Iris pigment epithelial cell (primary cell): Measurements from ENCODE around the gene DHX32.

Source experiments
- DNase-seq: peaks from one replicate; pipeline ENCODE4 v3.0.0-alpha.2; 2011; ENCODE audit warnings: low read depth

Gene DHX32

GRCh38 chr10:125849448-125849847 lies 31.6 kb downstream of the DHX32 start:
- DNase-seq: no peak

GRCh38 chr10:125848857-125849256 lies 32.2 kb downstream of the DHX32 start:
- DNase-seq: no peak

- no peak for DNase-seq
Measured at GRCh38 chr10:125848371-125848770, 32.7 kb downstream of the DHX32 start.

- no peak for DNase-seq
Measured at GRCh38 chr10:125846894-125847293, 34.2 kb downstream of the DHX32 start.

- no peak for DNase-seq
Measured at GRCh38 chr10:125845617-125846016, 35.5 kb downstream of the DHX32 start.

- DNase-seq: no peak
Measured at GRCh38 chr10:125844751-125845221, 36.3 kb downstream of the DHX32 start.

GRCh38 chr10:125843603-125844329 lies 37.3 kb downstream of the DHX32 start:
- DNase-seq: no peak

GRCh38 chr10:125840955-125841354 lies 40.1 kb downstream of the DHX32 start:
- peak; percentile 30 for DNase-seq

- no peak for DNase-seq
Measured at GRCh38 chr10:125840406-125840805, 40.7 kb downstream of the DHX32 start.

GRCh38 chr10:125838802-125839575 lies 42.1 kb downstream of the DHX32 start:
- no peak for DNase-seq

- no peak for DNase-seq
Measured at GRCh38 chr10:125836746-125837145, 44.3 kb downstream of the DHX32 start.

- no peak for DNase-seq
Measured at GRCh38 chr10:125828311-125828710, 52.8 kb downstream of the DHX32 start.

- DNase-seq: no peak
Measured at GRCh38 chr10:125827133-125827532, 54.0 kb downstream of the DHX32 start.

- DNase-seq: peak; percentile 36
Measured at GRCh38 chr10:125824736-125825135, 56.4 kb downstream of the DHX32 start.

GRCh38 chr10:125823663-125824251 lies 57.3 kb downstream of the DHX32 start:
- peak; percentile 11 for DNase-seq

GRCh38 chr10:125822878-125823662 lies 58.0 kb downstream of the DHX32 start, which contains the start of the genes BCCIP and UROS:
Gene BCCIP, plus strand, starts transcription at chr10:125823546. Its CDS starts 12 bp downstream, at chr10:125823558.
Gene UROS, minus strand, starts transcription at chr10:125823258. Its CDS starts 6,759 bp downstream, at chr10:125816499.
- DNase-seq: peak; percentile 81

GRCh38 chr10:125820701-125821100 lies 60.4 kb downstream of the DHX32 start:
- DNase-seq: no peak

GRCh38 chr10:125817337-125817946 lies 63.6 kb downstream of the DHX32 start:
- no peak for DNase-seq

GRCh38 chr10:125816548-125816947 lies 64.5 kb downstream of the DHX32 start:
- no peak for DNase-seq

GRCh38 chr10:125815764-125816163 lies 65.3 kb downstream of the DHX32 start:
- no peak for DNase-seq

- DNase-seq: peak; percentile 86
Measured at GRCh38 chr10:125812128-125812750, 68.9 kb downstream of the DHX32 start.
